AG10803 (cell line): ENCODE results near the gene ZNF227.
A peak's percentile ranks its signal among the peaks of the same experiment; 100 is the strongest.

ENCODE experiments used
- DNase-seq: peaks from one replicate; pipeline ENCODE4 v3.0.0; 2010; ENCODE audit warnings: low read depth
- H3K4me3 ChIP-seq: 2 replicates; pipeline ENCODE4 v1.5.1; 2011; ENCODE audit warnings: mild to moderate bottlenecking, low read length, control low read depth
- CTCF ChIP-seq: conservative IDR thresholded peaks from 2 replicates; pipeline ENCODE4 v1.5.1; 2011; ENCODE audit warnings: mild to moderate bottlenecking, low read length, control low read depth, inconsistent platforms

The ZNF227 gene

DNA sequence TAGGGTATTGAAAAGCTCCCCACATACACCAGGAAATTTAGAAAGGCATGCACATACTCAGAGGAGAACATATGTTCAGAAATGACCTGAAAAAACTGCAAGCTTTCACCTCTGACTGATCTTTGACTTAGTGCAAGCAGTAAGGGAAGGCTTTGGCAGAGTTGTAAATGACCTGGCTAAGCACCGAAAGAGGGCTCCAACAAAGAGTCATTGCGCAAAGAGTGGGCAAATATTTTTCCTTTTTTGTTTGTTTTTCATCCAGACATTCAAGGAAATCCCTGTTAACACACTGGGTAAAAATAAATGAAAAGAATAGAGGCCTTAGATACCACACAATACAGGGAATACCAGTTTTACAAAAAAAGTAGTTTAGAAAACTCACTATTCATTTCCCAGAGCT lies 42.2 kb downstream of the ZNF227 start:
- no peak for TF ChIP-seq CTCF
- no peak overlapping the region for H3K4me3 ChIP-seq
- DNase-seq = no peak

DNA sequence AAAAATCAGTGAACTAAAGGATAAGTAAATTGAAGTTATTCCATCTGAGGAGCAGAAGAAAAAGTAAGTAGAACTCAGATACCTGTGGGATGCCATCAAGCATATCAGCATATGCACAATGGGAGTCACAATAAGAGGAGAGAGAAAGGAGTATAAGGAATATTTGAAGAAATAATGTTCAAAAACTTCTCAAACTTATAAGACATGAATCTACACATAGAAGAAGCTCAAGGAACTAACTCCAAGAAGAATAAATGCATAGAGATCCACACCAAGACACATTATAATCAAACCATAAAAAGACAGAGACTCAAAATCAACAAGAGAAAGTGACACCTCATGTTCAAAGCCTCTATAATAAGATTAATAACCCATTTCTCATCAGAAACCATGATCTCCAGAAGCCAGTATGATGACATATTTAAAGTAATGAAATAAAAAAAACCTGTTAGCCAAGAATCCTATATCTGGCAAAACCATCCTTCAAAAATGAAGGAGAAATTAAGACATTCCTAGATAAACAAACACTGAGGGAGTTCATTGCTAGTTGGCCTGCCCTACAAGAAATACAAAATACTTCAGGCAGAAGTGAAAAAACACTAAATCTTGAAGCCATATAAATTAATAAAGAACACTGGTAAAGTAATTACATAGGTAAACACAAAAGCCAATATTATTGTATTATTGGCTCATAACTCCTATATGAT lies 43.5 kb downstream of the ZNF227 start:
- no peak for TF ChIP-seq CTCF
- H3K4me3 ChIP-seq = no peak overlapping the region
- DNase-seq = no peak

GRCh38 chr19:44258136-44258535 lies 45.8 kb downstream of the ZNF227 start:
- no peak for TF ChIP-seq CTCF
- no peak for DNase-seq
- H3K4me3 ChIP-seq = no peak overlapping the region

DNA sequence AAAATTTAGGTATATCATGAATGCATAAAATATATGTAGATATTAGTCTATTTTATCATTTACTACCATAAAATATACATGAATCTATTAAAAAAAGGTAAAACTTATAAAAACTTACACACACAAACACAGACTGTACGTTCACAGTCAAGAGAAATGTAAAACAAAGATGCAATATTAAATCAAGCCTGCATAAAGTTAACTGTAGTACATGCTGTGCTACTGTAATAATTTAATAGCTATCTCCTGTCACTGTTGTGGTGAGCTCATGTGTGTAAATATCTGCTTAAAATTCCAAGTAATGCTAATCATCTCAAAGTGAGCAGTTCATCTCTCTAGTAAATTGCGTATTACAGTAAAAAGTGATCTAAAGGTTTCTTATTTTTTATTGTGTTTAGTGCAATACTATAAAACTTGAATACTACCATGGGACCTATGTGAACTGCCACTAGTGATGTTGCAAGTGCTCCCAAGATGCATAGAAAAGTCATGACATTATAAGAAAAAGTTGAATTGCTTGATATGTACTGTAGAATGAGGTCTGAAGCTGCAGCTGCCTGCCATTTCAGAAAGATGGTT lies 46.6 kb downstream of the ZNF227 start:
- no peak overlapping the region for H3K4me3 ChIP-seq
- DNase-seq = no peak

DNA sequence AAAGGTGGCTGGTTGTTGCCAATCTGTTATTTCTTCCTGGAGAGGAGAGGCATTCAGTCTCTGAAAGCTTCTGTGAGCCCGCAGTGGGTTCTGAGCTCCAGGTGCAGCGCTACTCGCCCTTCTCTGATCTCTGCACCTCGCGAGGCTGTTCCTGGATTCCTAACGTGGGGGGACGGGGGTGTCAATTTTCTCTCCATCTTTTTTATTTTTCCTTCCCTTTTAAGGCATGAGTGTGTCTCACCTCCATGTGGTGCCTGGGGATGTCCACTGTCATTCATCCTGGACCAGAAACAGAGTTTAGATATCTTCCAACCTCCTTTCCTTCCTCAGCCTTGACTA lies 48.0 kb downstream of the ZNF227 start:
- H3K4me3 ChIP-seq = peak overlapping the region; percentile 69
- no peak for DNase-seq
- TF ChIP-seq CTCF = no peak

More for the DNA sequence above, 46.6 kb downstream of the ZNF227 start:
- TF ChIP-seq CTCF = no peak

DNA sequence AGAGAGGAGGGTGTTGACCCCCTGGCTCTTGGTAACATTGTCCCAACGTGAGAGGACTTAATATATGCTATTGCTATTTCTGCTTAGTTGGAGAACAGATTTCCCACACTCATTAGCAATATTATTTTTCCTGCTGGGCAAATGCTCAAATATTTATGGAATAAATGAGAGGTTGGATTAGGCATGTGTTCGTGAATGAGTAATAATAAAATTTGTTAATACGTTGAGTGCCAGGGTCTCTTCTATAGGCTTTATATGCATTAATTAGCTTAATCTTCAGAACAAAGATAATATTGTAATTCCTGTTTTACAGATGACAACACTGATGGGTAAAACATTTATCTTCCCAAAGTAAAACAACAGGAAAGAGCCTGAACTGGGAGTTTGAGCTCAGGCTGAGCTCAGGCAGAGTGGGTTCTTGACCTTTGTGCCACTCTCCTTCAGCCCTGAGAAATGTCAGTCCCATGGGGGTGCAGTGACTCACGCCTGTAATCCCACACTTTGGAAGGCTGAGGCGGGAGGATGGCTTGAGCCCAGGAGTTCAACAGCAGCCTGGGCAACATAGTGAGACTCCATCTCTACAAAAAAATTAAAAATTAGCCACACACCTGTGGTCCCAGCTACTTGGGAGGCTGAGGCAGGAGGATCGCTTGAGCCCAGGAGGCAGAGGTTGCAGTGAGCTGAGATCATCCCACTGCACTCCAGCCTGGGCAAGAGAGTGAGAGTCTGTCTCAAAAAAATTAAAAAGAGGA lies 48.5 kb downstream of the ZNF227 start:
- DNase-seq = no peak
- H3K4me3 ChIP-seq = no peak overlapping the region
- TF ChIP-seq CTCF = no peak

- no peak for TF ChIP-seq CTCF
- H3K4me3 ChIP-seq = no peak overlapping the region
Measured at GRCh38 chr19:44277331-44277730, 65.0 kb downstream of the ZNF227 start.

More at GRCh38 chr19:44277331-44277730, 65.0 kb downstream of the ZNF227 start:
- DNase-seq = no peak
